Measurements from ENCODE around the gene ZNF778. TPM values are rescaled to one million over a fixed set of nuclear protein-coding genes. Genes with fewer than 3 reads are reported as not detected.

The ZNF778 gene
- total RNA-seq, 1 donor from 2014 or later: 10.3 TPM

GRCh38 chr16:89171216-89172170 lies 46.0 kb upstream of the ZNF778 start, which contains the start of gene CDH15:
CDH15 (plus strand) TSS chr16:89171748; CDS start chr16:89171832, 84 bp downstream.
- Histone ChIP-seq H3K27me3 (ENCODE audit: control insufficient read depth, insufficient read depth, low read length) (peaks cover 5% of the 10 kb centered on the region), H3K36me3 (ENCODE audit: control insufficient read depth, insufficient read depth, low read length) (no peaks in the 10 kb centered on the region), H3K4me3 (ENCODE audit: low read depth, low read length) (peak within 1 kb of the TSS; percentile 20)
- no peak for TF ChIP-seq CTCF (IDR thresholded peaks at IDR 0.05; ENCODE audit: insufficient read depth, low read length, severe bottlenecking)
- FAIRE-seq (no peak), DNase-seq (ENCODE audit: low read depth) (peak; percentile 87)

- DNase-seq (ENCODE audit: low read depth) (no peak), FAIRE-seq (no peak)
- Histone ChIP-seq H3K36me3 (ENCODE audit: control insufficient read depth, insufficient read depth, low read length) (no peaks in the 10 kb centered on the region), H3K4me3 (ENCODE audit: low read depth, low read length) (no peak overlapping the region), H3K27me3 (ENCODE audit: control insufficient read depth, insufficient read depth, low read length) (peaks cover 5% of the 10 kb centered on the region)
- no peak for TF ChIP-seq CTCF (IDR thresholded peaks at IDR 0.05; ENCODE audit: insufficient read depth, low read length, severe bottlenecking)
Observed at GRCh38 chr16:89172171-89172527, 45.4 kb upstream of the ZNF778 start.

- DNase-seq (ENCODE audit: low read depth) (no peak), FAIRE-seq (no peak)
- H3K36me3 ChIP-seq (ENCODE audit: control insufficient read depth, insufficient read depth, low read length): no peaks in the 10 kb centered on the region
- H3K27me3 ChIP-seq (ENCODE audit: control insufficient read depth, insufficient read depth, low read length): peaks cover 5% of the 10 kb centered on the region
- no peak overlapping the region for H3K4me3 ChIP-seq (ENCODE audit: low read depth, low read length)
- no peak for TF ChIP-seq CTCF (IDR thresholded peaks at IDR 0.05; ENCODE audit: insufficient read depth, low read length, severe bottlenecking)
Observed at GRCh38 chr16:89172528-89173173, 44.9 kb upstream of the ZNF778 start.

GRCh38 chr16:89173174-89173921 lies 44.2 kb upstream of the ZNF778 start:
- Histone ChIP-seq H3K4me3 (ENCODE audit: low read depth, low read length) (no peak overlapping the region), H3K36me3 (ENCODE audit: control insufficient read depth, insufficient read depth, low read length) (no peaks in the 10 kb centered on the region), H3K27me3 (ENCODE audit: control insufficient read depth, insufficient read depth, low read length) (peaks cover 5% of the 10 kb centered on the region)
- FAIRE-seq (no peak), DNase-seq (ENCODE audit: low read depth) (no peak)
- TF ChIP-seq CTCF (IDR thresholded peaks at IDR 0.05; ENCODE audit: insufficient read depth, low read length, severe bottlenecking): no peak

- TF ChIP-seq CTCF (IDR thresholded peaks at IDR 0.05; ENCODE audit: insufficient read depth, low read length, severe bottlenecking): no peak
- peaks cover 5% of the 10 kb centered on the region for H3K27me3 ChIP-seq (ENCODE audit: control insufficient read depth, insufficient read depth, low read length)
- FAIRE-seq: no peak
Observed at GRCh38 chr16:89174055-89174827, 43.3 kb upstream of the ZNF778 start.

More at GRCh38 chr16:89174055-89174827, 43.3 kb upstream of the ZNF778 start:
- no peak for DNase-seq (ENCODE audit: low read depth)
- Histone ChIP-seq H3K4me3 (ENCODE audit: low read depth, low read length) (no peak overlapping the region), H3K36me3 (ENCODE audit: control insufficient read depth, insufficient read depth, low read length) (no peaks in the 10 kb centered on the region)

Measured in bronchial epithelial cell (primary cell).